Loucy (cell line): ENCODE measurements around the gene KRTAP5-1.
"Not testable (repeated sequence)": the region's sequence is repeated elsewhere in the genome, so short reads cannot be mapped to it uniquely, and the experiment has no call there.

ENCODE experiments used
- H2AFZ ChIP-seq: fragments of 200-600 bp; sonication (generic); 2 replicates; pipeline ENCODE4 v1.6.0; 2016; ENCODE audit warnings: antibody characterized with exemption, mild to moderate bottlenecking, low read length, moderate library complexity
- H3F3A ChIP-seq: fragments of 200-600 bp; 2 replicates; pipeline ENCODE4 v1.6.0; 2016; ENCODE audit warnings: antibody characterized with exemption, low read depth, mild to moderate bottlenecking
- H3K27me3 ChIP-seq: fragments of 200-600 bp; sonication (generic); 2 replicates; pipeline ENCODE4 v1.6.1; 2014; ENCODE audit warnings: low read length, mild to moderate bottlenecking; ENCODE audit not compliant: insufficient read depth, poor library complexity, severe bottlenecking
- H3K36me3 ChIP-seq: fragments of 200-600 bp; sonication (generic); 2 replicates; pipeline ENCODE4 v1.6.1; 2016; ENCODE audit warnings: low read length; ENCODE audit not compliant: insufficient read depth
- H3K4me1 ChIP-seq: fragments of 200-600 bp; sonication (generic); 2 replicates; pipeline ENCODE4 v1.5.1; 2014; ENCODE audit warnings: low read length, mild to moderate bottlenecking; ENCODE audit not compliant: insufficient read depth, poor library complexity, severe bottlenecking
- H3K4me2 ChIP-seq: fragments of 200-600 bp; sonication (generic); 2 replicates; pipeline ENCODE4 v1.6.0; 2014; ENCODE audit warnings: antibody characterized with exemption, low read length, low read depth, mild to moderate bottlenecking; ENCODE audit not compliant: poor library complexity, severe bottlenecking
- H3K4me3 ChIP-seq: fragments of 200-600 bp; sonication (generic); 2 replicates; pipeline ENCODE4 v1.5.1; 2014; ENCODE audit warnings: low read length, mild to moderate bottlenecking, mixed read lengths; ENCODE audit not compliant: poor library complexity, severe bottlenecking
- H3K79me2 ChIP-seq: fragments of 200-600 bp; sonication (generic); 2 replicates; pipeline ENCODE4 v1.6.1; 2014; ENCODE audit warnings: low read length; ENCODE audit not compliant: insufficient read depth
- H3K9ac ChIP-seq: fragments of 200-600 bp; sonication (generic); 2 replicates; pipeline ENCODE4 v1.6.0; 2014; ENCODE audit warnings: mild to moderate bottlenecking, low read depth, low read length, moderate library complexity; ENCODE audit not compliant: poor library complexity, severe bottlenecking
- H3K9me2 ChIP-seq: fragments of 200-600 bp; sonication (generic); replicated peaks from 2 replicates; pipeline ENCODE4 v1.6.1; 2016; ENCODE audit warnings: low read depth, low read length, mixed read lengths
- H3K9me3 ChIP-seq: fragments of 200-600 bp; sonication (generic); 2 replicates; pipeline ENCODE4 v1.6.1; 2014; ENCODE audit warnings: mild to moderate bottlenecking, antibody characterized with exemption, low read length, low read depth; ENCODE audit not compliant: insufficient read depth
- H4K20me1 ChIP-seq: fragments of 200-600 bp; sonication (generic); 2 replicates; pipeline ENCODE4 v1.6.0; 2014; ENCODE audit warnings: antibody characterized with exemption, low read length, mild to moderate bottlenecking; ENCODE audit not compliant: insufficient read depth, poor library complexity, severe bottlenecking
- EZH2phosphoT487 ChIP-seq: fragments of 200-600 bp; IDR thresholded peaks from 2 replicates; pipeline ENCODE4 v1.6.1; 2018; ENCODE audit warnings: antibody characterized with exemption, mild to moderate bottlenecking, moderate library complexity, borderline replicate concordance
- TF ChIP-seq, protein P1 (sequence below): fragments of 200-600 bp; sonication (generic); conservative IDR thresholded peaks from 2 replicates; pipeline ENCODE4 v1.5.1; 2014; ENCODE audit warnings: mild to moderate bottlenecking, antibody characterized with exemption, low read length

The KRTAP5-1 gene

DNA sequence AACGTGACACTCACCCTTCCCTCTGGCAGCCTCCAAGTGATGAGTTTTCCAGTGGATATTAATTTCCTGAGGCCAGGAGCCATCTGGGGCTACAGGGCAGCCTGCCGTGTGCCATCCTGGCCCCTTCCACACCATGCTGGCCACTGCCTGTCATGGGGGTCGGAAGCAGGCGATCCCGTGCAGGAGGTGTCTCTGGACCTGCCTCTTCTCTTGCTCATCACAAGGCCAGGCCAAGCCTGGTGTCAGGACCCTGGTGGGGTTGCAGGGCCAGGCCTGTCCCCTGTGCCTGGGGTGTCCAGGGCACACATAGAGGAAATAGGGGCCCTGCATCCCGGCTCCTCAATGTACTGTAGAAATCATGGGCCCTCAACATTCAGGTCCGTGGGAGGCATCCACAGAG is 19.6 kb upstream of the KRTAP5-1 start:
- Histone ChIP-seq H3K9me2 (no peaks in the 10 kb centered on the region), H3K4me1 (no peaks in the 10 kb centered on the region), H3K27me3 (no peaks in the 10 kb centered on the region), H3K79me2 (no peaks in the 10 kb centered on the region), H3K9me3 (no peaks in the 10 kb centered on the region), H3K4me3 (no peak overlapping the region), H3K36me3 (no peaks in the 10 kb centered on the region), H4K20me1 (no peaks in the 10 kb centered on the region), H3K9ac (no peak overlapping the region), H2AFZ (no peak overlapping the region), H3F3A (no peaks in the 10 kb centered on the region), H3K4me2 (no peak overlapping the region)
- TF ChIP-seq, protein P1, sequence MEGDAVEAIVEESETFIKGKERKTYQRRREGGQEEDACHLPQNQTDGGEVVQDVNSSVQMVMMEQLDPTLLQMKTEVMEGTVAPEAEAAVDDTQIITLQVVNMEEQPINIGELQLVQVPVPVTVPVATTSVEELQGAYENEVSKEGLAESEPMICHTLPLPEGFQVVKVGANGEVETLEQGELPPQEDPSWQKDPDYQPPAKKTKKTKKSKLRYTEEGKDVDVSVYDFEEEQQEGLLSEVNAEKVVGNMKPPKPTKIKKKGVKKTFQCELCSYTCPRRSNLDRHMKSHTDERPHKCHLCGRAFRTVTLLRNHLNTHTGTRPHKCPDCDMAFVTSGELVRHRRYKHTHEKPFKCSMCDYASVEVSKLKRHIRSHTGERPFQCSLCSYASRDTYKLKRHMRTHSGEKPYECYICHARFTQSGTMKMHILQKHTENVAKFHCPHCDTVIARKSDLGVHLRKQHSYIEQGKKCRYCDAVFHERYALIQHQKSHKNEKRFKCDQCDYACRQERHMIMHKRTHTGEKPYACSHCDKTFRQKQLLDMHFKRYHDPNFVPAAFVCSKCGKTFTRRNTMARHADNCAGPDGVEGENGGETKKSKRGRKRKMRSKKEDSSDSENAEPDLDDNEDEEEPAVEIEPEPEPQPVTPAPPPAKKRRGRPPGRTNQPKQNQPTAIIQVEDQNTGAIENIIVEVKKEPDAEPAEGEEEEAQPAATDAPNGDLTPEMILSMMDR, result no peak
- TF ChIP-seq EZH2phosphoT487, result no peak

DNA sequence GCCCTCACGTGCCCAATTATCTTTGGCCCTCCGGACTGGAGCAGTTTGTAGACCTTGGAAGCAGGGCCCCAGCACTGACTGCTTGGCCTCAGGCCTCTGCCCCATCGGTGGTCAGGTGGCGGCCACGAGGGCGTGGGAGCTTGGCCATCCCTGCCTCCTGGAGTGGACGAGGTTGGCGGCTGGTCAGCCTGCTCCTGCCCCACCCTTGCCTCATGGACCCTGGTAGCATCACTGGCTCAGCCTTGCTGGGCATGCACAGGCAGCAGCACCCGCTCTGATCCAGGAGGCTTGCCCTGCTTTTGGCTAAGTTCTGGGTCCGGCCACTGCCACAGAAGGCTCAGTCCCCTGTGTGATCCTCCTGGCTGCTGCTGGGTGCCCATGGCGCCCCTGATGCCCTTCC is 19.1 kb upstream of the KRTAP5-1 start:
- TF ChIP-seq, protein P1, result no peak
- no peak for TF ChIP-seq EZH2phosphoT487
- Histone ChIP-seq H3K9me3 (no peaks in the 10 kb centered on the region), H2AFZ (no peak overlapping the region), H3K4me3 (no peak overlapping the region), H3F3A (no peaks in the 10 kb centered on the region), H3K4me1 (no peaks in the 10 kb centered on the region), H3K79me2 (no peaks in the 10 kb centered on the region), H3K4me2 (no peak overlapping the region), H3K9me2 (no peaks in the 10 kb centered on the region), H4K20me1 (no peaks in the 10 kb centered on the region), H3K36me3 (no peaks in the 10 kb centered on the region), H3K27me3 (no peaks in the 10 kb centered on the region), H3K9ac (no peak overlapping the region)

DNA sequence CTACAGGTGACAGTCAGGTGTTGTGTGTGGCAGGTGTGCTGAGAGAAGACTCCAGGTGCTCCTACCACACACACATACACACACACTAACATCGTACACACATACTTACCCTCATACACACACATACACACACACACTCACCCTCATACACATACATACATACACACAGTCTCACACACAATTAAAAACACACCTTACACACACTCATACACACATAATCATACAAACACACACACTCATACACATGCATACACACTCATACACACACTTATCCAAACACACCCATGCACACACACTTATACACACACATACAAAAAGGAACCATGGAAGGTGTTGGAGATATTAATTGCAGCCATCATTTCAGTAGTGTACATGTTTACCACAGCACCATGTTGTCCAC is 18.5 kb upstream of the KRTAP5-1 start:
- Histone ChIP-seq H3K9me3 (no peaks in the 10 kb centered on the region), H3K27me3 (no peaks in the 10 kb centered on the region), H3K9me2 (no peaks in the 10 kb centered on the region), H3K4me1 (no peaks in the 10 kb centered on the region), H3F3A (no peaks in the 10 kb centered on the region), H3K79me2 (no peaks in the 10 kb centered on the region), H3K4me2 (no peak overlapping the region), H3K4me3 (no peak overlapping the region), H3K9ac (no peak overlapping the region), H3K36me3 (no peaks in the 10 kb centered on the region), H4K20me1 (no peaks in the 10 kb centered on the region), H2AFZ (no peak overlapping the region)
- TF ChIP-seq, protein P1, result no peak
- TF ChIP-seq EZH2phosphoT487, result no peak

DNA sequence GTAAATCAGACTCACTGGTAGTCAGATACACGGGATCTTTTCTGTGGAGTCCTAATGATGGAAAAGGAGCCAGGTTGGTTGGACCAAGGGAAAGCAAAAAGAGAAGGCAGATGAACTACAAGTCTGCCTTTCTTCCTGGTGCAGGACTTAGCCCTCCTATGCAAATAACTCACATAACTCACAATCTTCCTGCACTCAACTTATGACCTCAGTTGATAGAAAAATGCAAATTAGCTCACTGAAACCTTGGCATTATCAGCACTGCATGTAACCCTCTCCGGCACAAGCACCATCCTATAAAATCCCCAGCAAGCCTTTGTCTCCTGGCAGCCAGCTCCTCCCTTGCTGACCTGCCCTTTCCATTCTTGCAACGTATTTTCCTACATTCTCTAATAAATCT is 16.6 kb upstream of the KRTAP5-1 start:
- not testable (repeated sequence) for H3K9me3 ChIP-seq, H3K4me2 ChIP-seq, H3K27me3 ChIP-seq, H2AFZ ChIP-seq, H3F3A ChIP-seq, H3K4me1 ChIP-seq, H4K20me1 ChIP-seq, H3K36me3 ChIP-seq, H3K79me2 ChIP-seq, H3K4me3 ChIP-seq, H3K9ac ChIP-seq, H3K9me2 ChIP-seq
